Left ventricle myocardium inferior (tissue), 1 donor: Measurements from ENCODE around the gene CDKN2B-AS1. TPM values are rescaled to one million over a fixed set of nuclear protein-coding genes. Genes with fewer than 3 reads are reported as not detected.

Experiments used
- DNase-seq: peaks from one replicate; pipeline ENCODE4 v3.0.0-alpha.2; 2020
- H3K27ac ChIP-seq: fragments of 200-600 bp; replicated peaks from 2 replicates; pipeline ENCODE4 v1.8.0; 2021
- H3K27me3 ChIP-seq: fragments of 200-600 bp; 2 replicates; pipeline ENCODE4 v1.8.0; 2021; ENCODE audit warnings: low read depth
- H3K36me3 ChIP-seq: fragments of 200-600 bp; 2 replicates; pipeline ENCODE4 v1.8.0; 2021
- H3K4me1 ChIP-seq: fragments of 200-600 bp; 2 replicates; pipeline ENCODE4 v1.8.0; 2021
- H3K4me3 ChIP-seq: fragments of 200-600 bp; 2 replicates; pipeline ENCODE4 v1.8.0; 2021; ENCODE audit warnings: mild to moderate bottlenecking, moderate library complexity
- H3K9me3 ChIP-seq: fragments of 200-600 bp; replicated peaks from 2 replicates; pipeline ENCODE4 v1.8.0; 2021
- CTCF ChIP-seq: fragments of 200-600 bp; IDR thresholded peaks from 2 replicates; pipeline ENCODE4 v1.8.0; 2021; ENCODE audit warnings: antibody characterized with exemption, mild to moderate bottlenecking, borderline replicate concordance
- intact Hi-C: fragments of 100-400 bp; cut with micrococcal nuclease; formaldehyde crosslinking; loops from one replicate; pipeline ENCODE4 v1.11.0; 2022
- total RNA-seq: library from RNA; stranded (reverse); fragmentation: NEBNext Ultra II Directional; extraction: Animal tissue kit (Norgen Biotek cat#: 25700); gene quantifications from one replicate; pipeline ENCODE4 v1.2.1, GENCODE V29; 2021
- donor health status: DM: no; HTN: yes; CAD: no; lungs with severe emphysema.

The CDKN2B-AS1 gene
- total RNA-seq, 1 donor from 2014 or later = 0.30 TPM

GRCh38 chr9:22141908-22142307 lies 147.3 kb downstream of the CDKN2B-AS1 start:
- DNase-seq = no peak
- intact Hi-C loops = no loop called here
- TF ChIP-seq CTCF = no peak

DNA sequence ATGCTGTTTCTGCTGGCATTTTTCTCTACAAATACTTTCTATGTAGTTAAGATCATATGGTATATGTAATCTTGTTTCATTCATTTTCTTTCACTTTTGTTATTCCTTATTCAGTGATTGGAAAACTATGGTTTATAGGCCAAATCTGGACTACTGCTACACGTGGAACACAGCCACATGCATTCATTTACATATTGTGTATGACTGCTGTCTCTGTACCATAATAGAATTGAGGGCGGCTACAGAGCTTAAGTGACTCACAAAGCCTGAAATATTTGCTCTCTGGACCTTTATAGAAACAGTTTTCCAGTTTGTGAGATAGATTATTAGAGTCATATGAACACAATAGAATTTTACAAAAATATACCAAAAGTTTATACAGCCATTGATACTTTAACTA lies 148.1 kb downstream of the CDKN2B-AS1 start:
- Histone ChIP-seq H3K27me3 (no peaks in the 10 kb centered on the region), H3K9me3 (no peaks in the 10 kb centered on the region), H3K36me3 (no peaks in the 10 kb centered on the region), H3K27ac (no peak overlapping the region), H3K4me3 (no peak overlapping the region), H3K4me1 (no peaks in the 10 kb centered on the region)
- intact Hi-C loops = no loop called here
- no peak for TF ChIP-seq CTCF
- DNase-seq = no peak

More at GRCh38 chr9:22141908-22142307, 147.3 kb downstream of the CDKN2B-AS1 start:
- Histone ChIP-seq H3K27ac (no peak overlapping the region), H3K27me3 (no peaks in the 10 kb centered on the region), H3K36me3 (no peaks in the 10 kb centered on the region), H3K4me1 (no peaks in the 10 kb centered on the region), H3K9me3 (no peaks in the 10 kb centered on the region), H3K4me3 (no peak overlapping the region)

DNA sequence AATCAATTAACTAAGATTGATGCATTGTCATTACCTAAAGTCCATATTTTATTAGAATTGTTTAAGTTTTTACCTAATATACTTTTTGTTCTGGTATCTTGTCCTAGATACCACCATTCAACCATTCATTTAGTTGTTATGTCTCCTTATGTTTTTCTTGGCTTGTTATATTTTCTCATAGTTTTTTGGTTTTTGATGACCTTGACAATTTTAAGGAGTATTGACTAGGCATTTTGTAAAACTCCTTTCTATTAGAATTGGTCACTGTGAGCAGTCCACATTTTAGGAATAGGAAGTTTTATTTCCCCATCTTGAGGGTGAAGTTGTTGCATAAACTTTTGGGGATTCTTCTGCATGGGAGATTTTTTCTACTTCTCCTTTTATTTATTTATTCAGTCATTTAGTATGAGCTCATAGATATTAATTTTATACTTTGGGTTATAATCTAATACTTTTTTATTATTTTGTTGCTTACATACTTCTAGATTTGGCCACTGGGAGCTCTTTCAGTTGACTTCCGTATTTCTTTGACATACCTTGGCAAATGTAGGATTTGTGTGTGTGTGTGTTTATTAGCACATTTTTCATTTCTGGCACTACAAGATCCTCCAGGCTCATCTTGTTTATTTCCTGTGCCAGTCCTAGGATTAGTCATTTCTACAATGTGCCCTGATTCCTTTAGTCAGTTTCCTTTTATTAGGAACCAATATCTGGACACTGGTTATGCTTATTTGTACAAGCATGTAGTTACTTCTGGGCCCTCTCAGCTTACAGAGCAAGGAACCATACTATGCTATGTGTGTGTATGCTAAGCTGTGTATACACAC lies 149.4 kb downstream of the CDKN2B-AS1 start:
- no peak for DNase-seq
- Histone ChIP-seq H3K27me3 (no peaks in the 10 kb centered on the region), H3K36me3 (no peaks in the 10 kb centered on the region), H3K27ac (no peak overlapping the region), H3K4me1 (peaks cover 8% of the 10 kb centered on the region), H3K4me3 (no peak overlapping the region), H3K9me3 (no peaks in the 10 kb centered on the region)
- TF ChIP-seq CTCF = no peak
- intact Hi-C loops = no loop called here

DNA sequence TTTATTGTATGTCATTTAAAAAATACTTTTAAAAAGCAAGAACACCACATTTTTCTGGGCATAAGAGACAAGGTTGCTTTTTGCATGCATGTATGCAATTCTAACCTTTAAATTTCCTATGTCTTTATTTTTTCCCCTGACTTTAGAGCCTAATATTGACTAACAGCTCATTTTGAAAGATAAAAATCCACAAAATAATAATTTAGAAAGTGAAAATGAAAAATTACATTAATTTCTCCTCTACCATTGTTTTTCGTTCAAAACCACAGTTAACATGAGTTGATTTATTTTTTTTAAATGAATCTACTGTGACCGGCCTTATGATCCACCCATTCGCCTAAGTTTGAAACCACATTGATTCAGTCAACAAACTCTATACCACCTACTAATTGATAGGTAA lies 152.0 kb downstream of the CDKN2B-AS1 start:
- no peak for DNase-seq
- no peak for TF ChIP-seq CTCF
- H3K27me3 ChIP-seq = no peaks in the 10 kb centered on the region
- intact Hi-C loops = no loop called here
- H3K36me3 ChIP-seq = no peaks in the 10 kb centered on the region
- H3K4me1 ChIP-seq = peaks cover 8% of the 10 kb centered on the region
- no peak overlapping the region for H3K27ac ChIP-seq
- H3K4me3 ChIP-seq = no peak overlapping the region
- H3K9me3 ChIP-seq = no peaks in the 10 kb centered on the region

DNA sequence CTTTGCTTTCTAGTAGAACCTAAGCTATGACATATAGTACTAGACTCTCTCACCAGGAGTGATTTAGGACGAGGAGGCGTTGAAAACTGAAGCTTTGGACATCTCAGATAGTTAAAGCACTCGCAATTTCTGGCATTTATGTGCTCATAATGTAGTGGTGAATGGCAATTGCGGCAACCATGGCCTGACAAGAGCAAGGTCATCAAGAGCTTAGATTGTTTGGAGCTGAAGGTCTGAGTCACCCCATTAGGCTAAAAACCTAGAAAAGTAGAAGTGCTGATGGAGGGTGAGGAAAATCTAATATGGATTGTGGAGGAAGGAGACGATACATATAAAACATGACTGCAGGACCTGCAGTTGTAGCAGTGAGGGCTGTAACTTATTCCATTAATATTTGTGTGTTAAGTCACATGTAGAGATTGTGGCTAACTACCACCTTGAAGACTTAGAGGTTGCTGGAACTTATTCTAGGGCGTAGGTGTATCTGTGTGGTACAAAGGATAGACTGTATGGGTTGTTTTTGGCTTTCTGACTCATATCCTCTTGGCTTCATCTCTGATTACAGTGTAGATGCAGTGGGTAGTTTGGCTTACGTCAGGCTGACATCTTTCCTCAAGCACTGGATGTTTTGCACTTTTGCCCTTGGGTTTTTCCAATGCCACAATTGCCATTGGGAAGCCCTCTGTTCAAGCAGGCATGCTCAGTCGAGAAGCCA lies 153.4 kb downstream of the CDKN2B-AS1 start:
- TF ChIP-seq CTCF = no peak
- no peak for DNase-seq
- H3K9me3 ChIP-seq = no peaks in the 10 kb centered on the region
- no peak overlapping the region for H3K27ac ChIP-seq
- no peaks in the 10 kb centered on the region for H3K27me3 ChIP-seq
- intact Hi-C loops = no loop called here
- H3K36me3 ChIP-seq = no peaks in the 10 kb centered on the region
- H3K4me1 ChIP-seq = peaks cover 8% of the 10 kb centered on the region
- H3K4me3 ChIP-seq = no peak overlapping the region
